Measurements from ENCODE around the gene MUC12.
"Not testable (repeated sequence)": the region's sequence is repeated elsewhere in the genome, so short reads cannot be mapped to it uniquely, and the experiment has no call there.

DNA sequence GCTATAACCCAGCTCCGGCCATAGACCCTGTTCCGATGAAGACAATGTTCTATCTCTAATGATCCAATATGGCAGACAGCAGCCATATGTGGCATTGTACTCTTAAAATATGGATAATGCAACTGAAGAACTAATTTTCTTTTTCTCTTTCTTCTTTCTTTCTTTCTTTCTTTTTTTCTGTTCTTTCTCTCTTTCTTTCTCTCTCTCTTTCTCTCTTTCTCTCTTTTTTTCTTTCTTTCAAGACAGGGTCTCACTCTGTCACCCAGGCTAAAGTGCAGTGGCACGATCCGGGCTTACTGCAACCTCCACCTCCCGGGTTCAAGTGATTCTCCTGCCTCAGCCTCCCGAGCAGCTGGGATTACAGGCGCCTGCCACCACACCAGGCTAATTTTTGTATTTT lies 33.2 kb upstream of the MUC12 start:
- TF ChIP-seq, protein P1, sequence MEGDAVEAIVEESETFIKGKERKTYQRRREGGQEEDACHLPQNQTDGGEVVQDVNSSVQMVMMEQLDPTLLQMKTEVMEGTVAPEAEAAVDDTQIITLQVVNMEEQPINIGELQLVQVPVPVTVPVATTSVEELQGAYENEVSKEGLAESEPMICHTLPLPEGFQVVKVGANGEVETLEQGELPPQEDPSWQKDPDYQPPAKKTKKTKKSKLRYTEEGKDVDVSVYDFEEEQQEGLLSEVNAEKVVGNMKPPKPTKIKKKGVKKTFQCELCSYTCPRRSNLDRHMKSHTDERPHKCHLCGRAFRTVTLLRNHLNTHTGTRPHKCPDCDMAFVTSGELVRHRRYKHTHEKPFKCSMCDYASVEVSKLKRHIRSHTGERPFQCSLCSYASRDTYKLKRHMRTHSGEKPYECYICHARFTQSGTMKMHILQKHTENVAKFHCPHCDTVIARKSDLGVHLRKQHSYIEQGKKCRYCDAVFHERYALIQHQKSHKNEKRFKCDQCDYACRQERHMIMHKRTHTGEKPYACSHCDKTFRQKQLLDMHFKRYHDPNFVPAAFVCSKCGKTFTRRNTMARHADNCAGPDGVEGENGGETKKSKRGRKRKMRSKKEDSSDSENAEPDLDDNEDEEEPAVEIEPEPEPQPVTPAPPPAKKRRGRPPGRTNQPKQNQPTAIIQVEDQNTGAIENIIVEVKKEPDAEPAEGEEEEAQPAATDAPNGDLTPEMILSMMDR (IDR thresholded peaks at IDR 0.05), result not testable (repeated sequence)
- not testable (repeated sequence) for TF ChIP-seq EP300 (IDR thresholded peaks at IDR 0.05); POLR2AphosphoS5 (IDR thresholded peaks at IDR 0.05); POLR2A (IDR thresholded peaks at IDR 0.05; ENCODE audit: low read depth)

All from esophagus muscularis mucosa (tissue), 4 donors.